ENCODE measurements around the gene ZBED4. TPM values are rescaled to one million over a fixed set of nuclear protein-coding genes. Genes with fewer than 3 reads are reported as not detected.

Gene ZBED4
- total and polyA plus RNA-seq, 12 donors, result 2.1 to 8.6 (median 5.6) TPM

DNA sequence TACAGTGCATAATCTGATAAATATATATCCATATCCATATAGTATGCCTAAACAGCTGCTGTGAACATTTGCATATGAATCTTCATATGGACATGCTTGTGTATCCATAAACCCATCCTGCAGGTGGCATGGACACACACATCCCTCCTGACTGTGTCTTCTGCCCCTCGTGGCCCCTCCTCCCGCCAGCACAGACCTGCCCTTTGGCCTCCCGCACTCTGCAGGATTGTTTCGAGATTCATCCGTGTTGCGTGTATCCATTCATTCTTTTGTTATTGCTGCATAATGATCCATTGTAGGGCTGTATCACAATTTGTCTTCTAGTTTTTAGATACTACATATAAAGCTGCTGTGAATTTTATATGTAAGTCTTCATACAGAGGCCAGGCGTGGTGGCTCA, 24.0 kb downstream of the ZBED4 start:
- Histone ChIP-seq H3K27me3 (no peaks in the 10 kb centered on the region), H3K27ac (no peak overlapping the region), H3K4me1 (replicated peaks in 1 of 2) (no peaks in the 10 kb centered on the region), H3K36me3 (replicated peaks in 1 of 2) (no peaks in the 10 kb centered on the region), H3K9me3 (replicated peaks in 1 of 3) (no peaks in the 10 kb centered on the region), H3K4me3 (no peak overlapping the region)
- intact Hi-C loops (cut with DNase I), result no loop called here
- DNase-seq, result no peak
- TF ChIP-seq, protein P1, sequence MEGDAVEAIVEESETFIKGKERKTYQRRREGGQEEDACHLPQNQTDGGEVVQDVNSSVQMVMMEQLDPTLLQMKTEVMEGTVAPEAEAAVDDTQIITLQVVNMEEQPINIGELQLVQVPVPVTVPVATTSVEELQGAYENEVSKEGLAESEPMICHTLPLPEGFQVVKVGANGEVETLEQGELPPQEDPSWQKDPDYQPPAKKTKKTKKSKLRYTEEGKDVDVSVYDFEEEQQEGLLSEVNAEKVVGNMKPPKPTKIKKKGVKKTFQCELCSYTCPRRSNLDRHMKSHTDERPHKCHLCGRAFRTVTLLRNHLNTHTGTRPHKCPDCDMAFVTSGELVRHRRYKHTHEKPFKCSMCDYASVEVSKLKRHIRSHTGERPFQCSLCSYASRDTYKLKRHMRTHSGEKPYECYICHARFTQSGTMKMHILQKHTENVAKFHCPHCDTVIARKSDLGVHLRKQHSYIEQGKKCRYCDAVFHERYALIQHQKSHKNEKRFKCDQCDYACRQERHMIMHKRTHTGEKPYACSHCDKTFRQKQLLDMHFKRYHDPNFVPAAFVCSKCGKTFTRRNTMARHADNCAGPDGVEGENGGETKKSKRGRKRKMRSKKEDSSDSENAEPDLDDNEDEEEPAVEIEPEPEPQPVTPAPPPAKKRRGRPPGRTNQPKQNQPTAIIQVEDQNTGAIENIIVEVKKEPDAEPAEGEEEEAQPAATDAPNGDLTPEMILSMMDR (IDR thresholded peaks at IDR 0.05), result no peak
- no peak for TF ChIP-seq POLR2A (IDR thresholded peaks at IDR 0.05)
- WGBS, 4 donors, result 98 to 99% (median 98%) methylated on average over 7 of the region's 7 CpGs

DNA sequence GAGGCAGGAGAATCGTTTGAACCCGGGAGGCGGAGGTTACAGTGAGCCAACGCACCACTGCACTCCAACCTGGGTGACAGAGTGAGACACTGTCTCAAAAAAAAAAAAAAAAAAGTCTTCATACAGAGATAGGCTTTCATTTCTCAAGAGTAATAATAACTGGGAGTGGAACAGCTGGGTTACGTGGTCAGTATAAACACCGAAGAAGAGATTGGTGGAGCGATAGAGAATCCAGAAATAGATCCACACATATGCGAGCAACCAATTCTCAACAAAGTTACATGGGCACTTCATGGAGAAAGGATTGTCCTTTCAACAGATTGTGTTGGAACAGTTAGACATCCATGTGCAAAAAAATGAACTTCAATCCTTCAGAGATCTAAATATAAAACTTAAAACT, 24.6 kb downstream of the ZBED4 start:
- H3K4me1 ChIP-seq (replicated peaks in 1 of 2), result no peaks in the 10 kb centered on the region
- TF ChIP-seq, protein P1 (IDR thresholded peaks at IDR 0.05), result no peak
- DNase-seq, result no peak
- no peaks in the 10 kb centered on the region for H3K9me3 ChIP-seq (replicated peaks in 1 of 3)
- H3K4me3 ChIP-seq, result no peak overlapping the region
- no peaks in the 10 kb centered on the region for H3K36me3 ChIP-seq (replicated peaks in 1 of 2)
- H3K27ac ChIP-seq, result no peak overlapping the region
- intact Hi-C loops (cut with DNase I), result no loop called here
- 96 to 98% (median 97%) methylated on average over 8 of the region's 8 CpGs for WGBS, 4 donors
- H3K27me3 ChIP-seq, result no peaks in the 10 kb centered on the region

DNA sequence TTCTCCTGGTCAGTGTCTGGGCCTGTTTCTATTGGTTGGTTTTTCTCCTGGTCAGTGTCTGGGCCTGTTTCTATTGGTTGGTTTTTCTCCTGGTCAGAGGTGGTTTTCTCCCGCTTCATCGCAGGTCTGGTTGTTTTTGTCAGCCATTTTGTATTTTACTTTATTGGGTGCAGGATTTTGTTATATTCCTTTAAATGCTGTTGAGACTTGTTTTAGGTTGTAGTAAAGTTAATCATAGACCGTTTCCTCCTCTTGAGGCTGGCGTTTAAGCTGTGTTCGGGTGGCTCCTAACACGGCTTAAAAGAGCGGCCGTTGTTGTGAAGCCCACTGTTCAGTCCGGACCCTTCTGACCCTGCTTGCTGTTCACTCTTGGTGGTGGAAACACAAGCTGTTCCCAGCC, 26.2 kb downstream of the ZBED4 start:
- intact Hi-C loops (cut with DNase I), result no loop called here
- WGBS, 4 donors, result 96 to 98% (median 97%) methylated on average over 9 of the region's 9 CpGs
- H3K4me1 ChIP-seq (replicated peaks in 1 of 2), result no peaks in the 10 kb centered on the region
- DNase-seq, result no peak
- no peaks in the 10 kb centered on the region for H3K36me3 ChIP-seq (replicated peaks in 1 of 2)
- H3K9me3 ChIP-seq (replicated peaks in 1 of 3), result no peaks in the 10 kb centered on the region
- H3K27me3 ChIP-seq, result no peaks in the 10 kb centered on the region
- TF ChIP-seq POLR2A (IDR thresholded peaks at IDR 0.05), result no peak
- TF ChIP-seq, protein P1 (IDR thresholded peaks at IDR 0.05), result no peak
- no peak overlapping the region for H3K27ac ChIP-seq
- no peak overlapping the region for H3K4me3 ChIP-seq

DNA sequence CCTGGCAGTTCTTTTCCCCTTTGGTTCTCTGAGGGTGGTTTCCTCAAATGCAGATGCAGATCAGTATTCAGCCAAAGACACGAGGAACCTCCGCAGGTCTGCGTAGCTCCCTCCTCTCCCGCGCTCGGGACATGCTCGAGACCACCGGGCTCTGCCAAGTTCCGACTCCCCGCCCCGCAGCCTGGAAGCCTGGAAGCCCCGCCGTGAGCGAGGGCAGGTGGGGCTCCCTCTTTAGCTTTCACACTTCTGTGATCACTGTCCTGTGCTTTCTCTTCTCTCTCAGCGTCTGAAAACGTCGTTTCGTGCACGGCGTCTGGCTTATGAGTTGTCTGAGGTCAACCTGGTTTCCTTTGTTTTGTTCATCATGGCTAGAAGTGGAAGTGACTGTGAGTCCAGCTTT, 26.6 kb downstream of the ZBED4 start:
- TF ChIP-seq POLR2A (IDR thresholded peaks at IDR 0.05), result no peak
- TF ChIP-seq, protein P1 (IDR thresholded peaks at IDR 0.05), result no peak
- H3K27ac ChIP-seq, result no peak overlapping the region
- WGBS, 4 donors, result 71 to 78% (median 75%) methylated on average over 16 to 20 of the region's 20 CpGs
- H3K4me3 ChIP-seq, result no peak overlapping the region
- peaks cover 0 to under 1% of the 10 kb centered on the region in 2 donors for H3K36me3 ChIP-seq (replicated peaks in 1 of 2)
- no peaks in the 10 kb centered on the region for H3K27me3 ChIP-seq
- DNase-seq, result no peak
- H3K4me1 ChIP-seq (replicated peaks in 1 of 2), result no peaks in the 10 kb centered on the region
- no peaks in the 10 kb centered on the region for H3K9me3 ChIP-seq (replicated peaks in 1 of 3)
- intact Hi-C loops (cut with DNase I), result no loop called here

Data from adrenal gland (tissue), 12 donors.